Calu3 (cell line): ENCODE results near the gene VCL. TPM values are rescaled to one million over a fixed set of nuclear protein-coding genes. Genes with fewer than 3 reads are reported as not detected.

ENCODE experiments used
- BruUV-seq: library from RNA; stranded (reverse); fragments of 400-500 nt; replicated peaks from 2 replicates; lab custom pipeline; 2021; lab: Mats Ljungman, UMichigan
- CTCF ChIA-PET: fragments of 300-600 bp; sonication (Branson Sonifier 250); formaldehyde crosslinking; loops from one replicate; lab custom pipeline; 2022; ENCODE audit warnings: antibody characterized with exemption; lab: Charles Lee
- DNase-seq: peaks from one replicate; pipeline ENCODE4 v3.0.0; 2022
- H3K27ac Mint-ChIP-seq: one replicate; pipeline ENCODE4 v1.8.0; 2022; ENCODE audit warnings: mixed read lengths; ENCODE audit not compliant: unreplicated experiment
- H3K27me3 Mint-ChIP-seq: one replicate; pipeline ENCODE4 v1.8.0; 2022; ENCODE audit warnings: mixed read lengths; ENCODE audit not compliant: unreplicated experiment
- H3K36me3 Mint-ChIP-seq: one replicate; pipeline ENCODE4 v1.8.0; 2022; ENCODE audit warnings: mild to moderate bottlenecking, moderate library complexity, mixed read lengths; ENCODE audit not compliant: insufficient read depth, unreplicated experiment
- H3K4me1 Mint-ChIP-seq: one replicate; pipeline ENCODE4 v1.8.0; 2022; ENCODE audit warnings: mild to moderate bottlenecking, low read depth, mixed read lengths; ENCODE audit not compliant: unreplicated experiment
- H3K4me3 Mint-ChIP-seq: one replicate; pipeline ENCODE4 v1.8.0; 2022; ENCODE audit warnings: mild to moderate bottlenecking, low read depth, moderate library complexity, mixed read lengths; ENCODE audit not compliant: unreplicated experiment
- H3K9me3 Mint-ChIP-seq: one replicate; pipeline ENCODE4 v1.8.0; 2022; ENCODE audit warnings: low read depth, mixed read lengths; ENCODE audit not compliant: unreplicated experiment
- CTCF ChIP-seq: fragments of 200-600 bp; IDR thresholded peaks from one replicate; pipeline ENCODE4 v1.8.0; 2022; ENCODE audit warnings: antibody characterized with exemption; ENCODE audit not compliant: unreplicated experiment
- intact Hi-C: fragments of 100-400 bp; cut with micrococcal nuclease; formaldehyde crosslinking; loops from one replicate; pipeline ENCODE4 v1.10.0; 2022; ENCODE audit not compliant: unreplicated experiment
- total RNA-seq: library from RNA; stranded (reverse); gene quantifications from 2 replicates; pipeline ENCODE4 v1.2.3, GENCODE V29; 2022

The VCL gene
- total RNA-seq, 1 experiment from 2014 or later = 237 TPM

- Mint-ChIP-seq H3K4me3 (peak overlapping the region; percentile 23), H3K9me3 (no peaks in the 10 kb centered on the region), H3K27ac (peak overlapping the region; percentile 95), H3K27me3 (no peaks in the 10 kb centered on the region), H3K4me1 (peaks cover 78% of the 10 kb centered on the region), H3K36me3 (peaks cover 67% of the 10 kb centered on the region)
- no peak for TF ChIP-seq CTCF
- CTCF ChIA-PET = interaction anchor here (1.2 to 3.2 kb wide), 5 partner anchors 31 to 193 kb away, joined by 4 to 13 read pairs (median 10); no protein-coding TSS in a partner anchor
- no TSS peak for BruUV-seq
- DNase-seq = no peak
- intact Hi-C loops = loop anchor here (1.0 kb wide), 1 partner anchor 25 kb away; no protein-coding TSS in a partner anchor
Measured at GRCh38 chr10:74079028-74079935, 81.4 kb downstream of the VCL start.

GRCh38 chr10:74079936-74080590 lies 82.1 kb downstream of the VCL start:
- no peaks in the 10 kb centered on the region for H3K9me3 Mint-ChIP-seq
- peaks cover 67% of the 10 kb centered on the region for H3K36me3 Mint-ChIP-seq
- peaks cover 70% of the 10 kb centered on the region for H3K4me1 Mint-ChIP-seq
- no peak for TF ChIP-seq CTCF
- no peaks in the 10 kb centered on the region for H3K27me3 Mint-ChIP-seq
- no TSS peak for BruUV-seq
- H3K27ac Mint-ChIP-seq = peak overlapping the region; percentile 95
- H3K4me3 Mint-ChIP-seq = no peak overlapping the region
- CTCF ChIA-PET = interaction anchor here (1.1 to 3.2 kb wide), 5 partner anchors 32 to 194 kb away, joined by 3 to 13 read pairs (median 10); no protein-coding TSS in a partner anchor
- intact Hi-C loops = loop anchor here (1.0 to 2.0 kb wide), 3 partner anchors 26 to 79 kb away; no protein-coding TSS in a partner anchor
- DNase-seq = no peak

GRCh38 chr10:74081192-74081803 lies 83.4 kb downstream of the VCL start:
- peak overlapping the region; percentile 95 for H3K27ac Mint-ChIP-seq
- H3K4me3 Mint-ChIP-seq = no peak overlapping the region
- BruUV-seq = no TSS peak
- no peaks in the 10 kb centered on the region for H3K27me3 Mint-ChIP-seq
- intact Hi-C loops = loop anchor here (1.0 to 2.0 kb wide), 4 partner anchors 72 to 195 kb away; no protein-coding TSS in a partner anchor
- CTCF ChIA-PET = interaction anchor here (0.6 to 3.2 kb wide), 17 partner anchors 8 to 195 kb away, joined by 3 to 13 read pairs (median 5); partner anchors contain the start of gene VCL
- H3K4me1 Mint-ChIP-seq = peaks cover 58% of the 10 kb centered on the region
- peak; percentile 72 for TF ChIP-seq CTCF
- DNase-seq = peak; percentile 69
- no peaks in the 10 kb centered on the region for H3K9me3 Mint-ChIP-seq
- peaks cover 67% of the 10 kb centered on the region for H3K36me3 Mint-ChIP-seq
